GM21526 (cell line): ENCODE measurements around the gene CD33.

Experiments used
- ATAC-seq: cut with Tn5 transposase; IDR thresholded peaks from one replicate; pipeline ENCODE4 v1.9.1; 2021; ENCODE audit warnings: moderate library complexity; ENCODE audit not compliant: unreplicated experiment, low FRiP score

The CD33 gene

GRCh38 chr19:51257471-51257870, 32.6 kb downstream of the CD33 start:
- no peak for ATAC-seq

- ATAC-seq = no peak
Measured at GRCh38 chr19:51258165-51259160, 33.6 kb downstream of the CD33 start.

- no peak for ATAC-seq
Measured at GRCh38 chr19:51259348-51260245, 34.7 kb downstream of the CD33 start.

- ATAC-seq = no peak
Measured at GRCh38 chr19:51263808-51264207, 38.9 kb downstream of the CD33 start.

GRCh38 chr19:51271067-51271466, 46.2 kb downstream of the CD33 start:
- ATAC-seq = no peak

- no peak for ATAC-seq
Measured at GRCh38 chr19:51272183-51272810, 47.4 kb downstream of the CD33 start.

- no peak for ATAC-seq
Measured at GRCh38 chr19:51274049-51274770, 49.3 kb downstream of the CD33 start.

GRCh38 chr19:51277112-51277511, 52.2 kb downstream of the CD33 start:
- ATAC-seq = no peak

- ATAC-seq = no peak
Measured at GRCh38 chr19:51282335-51282734, 57.5 kb downstream of the CD33 start.

- ATAC-seq = no peak
Measured at GRCh38 chr19:51285682-51286081, 60.8 kb downstream of the CD33 start.
